ENCODE measurements around the gene ACP6.

ACP6 gene

DNA sequence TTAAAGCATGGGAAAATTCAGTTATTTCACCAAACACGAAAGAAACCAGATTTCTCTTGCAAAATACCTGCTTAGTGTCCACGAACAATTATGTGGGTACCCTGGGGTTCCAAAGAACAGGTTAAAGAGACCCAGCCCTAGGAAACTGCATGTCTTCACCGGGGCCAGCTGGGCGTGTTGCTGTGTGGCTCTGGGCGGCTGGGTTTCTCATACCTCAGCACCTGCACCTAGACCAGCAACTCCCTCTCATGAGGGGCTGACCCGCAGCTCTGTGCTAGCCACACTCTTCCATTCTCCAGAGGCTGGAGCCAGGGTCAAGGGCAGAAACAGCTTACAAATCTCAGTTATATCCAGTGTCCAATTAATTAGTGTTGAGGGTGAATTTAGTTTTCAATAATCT lies 40.3 kb downstream of the ACP6 start:
- no peaks in the 10 kb centered on the region for H3K27me3 ChIP-seq (ENCODE audit: control insufficient read depth, insufficient read depth, low read length)
- H3K9ac ChIP-seq (ENCODE audit: low read length): no peak overlapping the region
- no peaks in the 10 kb centered on the region for H3K4me1 ChIP-seq (ENCODE audit: control insufficient read depth, low read depth, low read length)
- H3K9me3 ChIP-seq (ENCODE audit: control insufficient read depth, low read depth, low read length): no peaks in the 10 kb centered on the region
- no peak overlapping the region for H3K27ac ChIP-seq (ENCODE audit: low read length)
- H3K4me3 ChIP-seq (ENCODE audit: low read length): no peak overlapping the region
- H3K36me3 ChIP-seq (ENCODE audit: control insufficient read depth, low read depth, low read length): peaks cover 10% of the 10 kb centered on the region

DNA sequence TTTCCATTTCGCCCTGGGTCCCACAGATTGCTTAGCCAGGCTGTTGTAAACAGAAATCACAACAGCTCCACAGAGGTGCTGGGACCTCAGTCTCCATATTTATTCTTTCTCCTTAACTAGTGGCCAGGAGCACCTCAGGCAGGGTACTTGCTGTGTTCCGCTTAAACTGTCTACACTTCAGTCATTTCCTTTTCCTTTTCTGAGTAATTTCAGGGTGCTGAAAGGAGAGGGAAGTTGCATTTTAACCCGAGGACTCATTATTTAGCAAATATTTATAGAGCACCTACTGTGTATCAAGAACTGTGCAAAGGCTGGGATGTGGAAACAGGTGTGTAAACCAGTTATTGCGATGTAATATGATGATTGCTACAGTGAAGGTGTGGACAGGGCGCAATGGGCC lies 41.9 kb downstream of the ACP6 start:
- Histone ChIP-seq H3K27me3 (ENCODE audit: control insufficient read depth, insufficient read depth, low read length) (no peaks in the 10 kb centered on the region), H3K4me3 (ENCODE audit: low read length) (no peak overlapping the region), H3K36me3 (ENCODE audit: control insufficient read depth, low read depth, low read length) (peaks cover 23% of the 10 kb centered on the region), H3K27ac (ENCODE audit: low read length) (no peak overlapping the region), H3K9ac (ENCODE audit: low read length) (no peak overlapping the region), H3K4me1 (ENCODE audit: control insufficient read depth, low read depth, low read length) (no peaks in the 10 kb centered on the region), H3K9me3 (ENCODE audit: control insufficient read depth, low read depth, low read length) (no peaks in the 10 kb centered on the region)

DNA sequence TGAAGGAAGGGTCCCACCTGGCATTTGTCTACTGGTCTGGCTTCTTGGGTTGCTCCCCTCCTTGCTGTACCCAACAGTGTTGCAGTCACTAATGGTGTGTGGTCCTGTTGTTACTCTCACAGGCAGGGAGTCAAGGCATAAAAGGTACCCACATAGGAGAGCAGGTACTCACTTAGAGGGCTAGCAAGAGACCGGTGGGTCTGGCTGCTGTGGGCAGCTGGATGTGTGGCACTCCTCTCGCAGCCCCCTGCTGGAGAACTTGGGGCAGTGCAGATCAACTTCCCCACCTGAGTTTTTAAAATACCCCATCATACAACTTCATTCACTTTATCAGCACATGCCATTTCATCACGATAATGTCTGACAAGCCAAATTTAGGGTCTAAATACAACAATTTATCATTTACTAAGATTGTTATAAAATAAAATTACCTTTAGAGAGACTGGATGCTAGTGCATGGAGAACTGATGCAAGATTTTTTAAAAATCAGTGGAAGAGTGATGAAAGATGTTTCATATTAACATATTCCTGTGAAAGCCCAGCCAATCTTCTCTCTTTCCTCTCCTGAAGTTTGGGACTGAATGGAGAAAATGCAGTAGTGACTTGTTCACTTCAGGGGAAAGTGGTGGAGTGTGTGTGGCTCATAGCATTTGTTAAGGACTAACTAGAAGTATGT lies 42.8 kb downstream of the ACP6 start:
- Histone ChIP-seq H3K27ac (ENCODE audit: low read length) (no peak overlapping the region), H3K36me3 (ENCODE audit: control insufficient read depth, low read depth, low read length) (peaks cover 32% of the 10 kb centered on the region), H3K4me1 (ENCODE audit: control insufficient read depth, low read depth, low read length) (no peaks in the 10 kb centered on the region), H3K9me3 (ENCODE audit: control insufficient read depth, low read depth, low read length) (no peaks in the 10 kb centered on the region), H3K4me3 (ENCODE audit: low read length) (no peak overlapping the region), H3K9ac (ENCODE audit: low read length) (no peak overlapping the region), H3K27me3 (ENCODE audit: control insufficient read depth, insufficient read depth, low read length) (no peaks in the 10 kb centered on the region)

DNA sequence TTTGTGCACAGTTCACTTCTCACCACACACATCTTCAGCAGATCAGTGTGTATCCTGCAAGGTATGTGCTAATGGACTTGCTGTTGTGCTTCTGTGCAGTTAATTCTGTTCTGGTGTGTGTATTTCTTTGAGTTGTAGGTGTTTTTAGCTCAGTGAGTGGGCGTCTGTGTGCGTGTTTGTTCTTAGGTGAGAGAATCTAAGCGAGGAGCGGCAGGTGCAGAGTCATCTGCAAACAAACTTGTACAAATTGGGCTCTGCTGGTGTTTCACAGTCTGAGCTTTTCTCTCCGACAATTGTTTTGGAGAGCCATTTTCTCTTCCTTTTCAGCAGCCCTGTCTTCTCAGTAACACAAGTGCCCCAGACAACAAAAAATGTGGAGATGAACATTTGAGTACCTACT lies 43.6 kb downstream of the ACP6 start:
- Histone ChIP-seq H3K36me3 (ENCODE audit: control insufficient read depth, low read depth, low read length) (peaks cover 40% of the 10 kb centered on the region), H3K4me1 (ENCODE audit: control insufficient read depth, low read depth, low read length) (no peaks in the 10 kb centered on the region), H3K4me3 (ENCODE audit: low read length) (no peak overlapping the region), H3K9me3 (ENCODE audit: control insufficient read depth, low read depth, low read length) (no peaks in the 10 kb centered on the region), H3K27ac (ENCODE audit: low read length) (no peak overlapping the region), H3K9ac (ENCODE audit: low read length) (no peak overlapping the region), H3K27me3 (ENCODE audit: control insufficient read depth, insufficient read depth, low read length) (no peaks in the 10 kb centered on the region)

DNA sequence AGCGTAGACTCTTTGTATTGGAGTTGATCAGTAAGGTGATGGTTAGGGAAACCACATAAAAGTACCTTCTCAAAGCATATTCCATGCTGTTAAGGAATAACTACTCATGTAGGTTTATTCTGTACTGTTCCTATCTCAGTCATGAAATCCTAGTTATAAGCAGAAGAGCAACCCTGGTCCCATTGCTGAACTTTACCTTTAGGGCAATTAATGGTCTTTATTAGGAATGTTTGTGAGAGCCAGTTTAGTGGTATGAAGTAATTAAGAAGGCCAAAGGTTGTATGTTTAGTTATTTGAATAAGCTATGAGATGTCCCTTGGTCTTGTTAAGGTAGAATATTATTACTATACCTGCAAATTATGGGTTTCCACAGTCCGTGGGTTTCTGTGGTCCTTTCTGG lies 44.0 kb downstream of the ACP6 start:
- no peak overlapping the region for H3K4me3 ChIP-seq (ENCODE audit: low read length)
- H3K4me1 ChIP-seq (ENCODE audit: control insufficient read depth, low read depth, low read length): no peaks in the 10 kb centered on the region
- no peaks in the 10 kb centered on the region for H3K9me3 ChIP-seq (ENCODE audit: control insufficient read depth, low read depth, low read length)
- H3K36me3 ChIP-seq (ENCODE audit: control insufficient read depth, low read depth, low read length): peaks cover 45% of the 10 kb centered on the region
- no peaks in the 10 kb centered on the region for H3K27me3 ChIP-seq (ENCODE audit: control insufficient read depth, insufficient read depth, low read length)
- H3K9ac ChIP-seq (ENCODE audit: low read length): no peak overlapping the region
- H3K27ac ChIP-seq (ENCODE audit: low read length): no peak overlapping the region

DNA sequence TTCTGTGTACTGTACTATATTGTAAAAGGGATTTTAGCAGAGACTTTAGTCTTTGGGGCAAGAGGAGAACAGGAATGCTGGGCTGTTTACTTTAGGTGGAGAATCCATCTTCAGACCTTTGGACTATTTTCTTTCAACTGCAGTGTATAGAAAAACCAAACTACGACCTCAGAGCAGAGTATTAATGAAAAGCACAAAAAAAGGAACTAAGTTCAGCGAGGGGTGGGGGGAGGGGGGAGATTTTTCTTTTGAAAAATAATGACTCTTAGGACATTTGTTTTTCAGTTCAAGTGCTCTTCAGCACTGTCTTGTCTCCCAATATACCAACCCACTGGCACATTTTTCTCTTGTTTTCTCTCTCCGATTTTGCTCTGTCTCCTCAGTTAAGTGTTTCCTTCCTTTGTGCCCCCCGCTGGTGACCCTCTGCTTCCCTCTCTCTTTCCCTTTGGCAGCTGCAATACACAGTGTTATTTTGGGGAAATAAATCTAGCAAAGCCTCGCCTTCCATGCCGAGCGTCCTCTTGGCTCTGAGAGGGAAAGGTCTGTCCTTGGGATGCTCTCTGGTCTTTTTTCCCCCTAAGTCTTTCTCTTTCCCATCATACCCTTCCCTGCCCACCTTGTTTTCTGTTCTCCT lies 44.8 kb downstream of the ACP6 start:
- H3K4me3 ChIP-seq (ENCODE audit: low read length): no peak overlapping the region
- H3K36me3 ChIP-seq (ENCODE audit: control insufficient read depth, low read depth, low read length): peaks cover 52% of the 10 kb centered on the region
- no peaks in the 10 kb centered on the region for H3K4me1 ChIP-seq (ENCODE audit: control insufficient read depth, low read depth, low read length)
- no peak overlapping the region for H3K27ac ChIP-seq (ENCODE audit: low read length)
- no peak overlapping the region for H3K9ac ChIP-seq (ENCODE audit: low read length)
- no peaks in the 10 kb centered on the region for H3K9me3 ChIP-seq (ENCODE audit: control insufficient read depth, low read depth, low read length)
- H3K27me3 ChIP-seq (ENCODE audit: control insufficient read depth, insufficient read depth, low read length): no peaks in the 10 kb centered on the region

DNA sequence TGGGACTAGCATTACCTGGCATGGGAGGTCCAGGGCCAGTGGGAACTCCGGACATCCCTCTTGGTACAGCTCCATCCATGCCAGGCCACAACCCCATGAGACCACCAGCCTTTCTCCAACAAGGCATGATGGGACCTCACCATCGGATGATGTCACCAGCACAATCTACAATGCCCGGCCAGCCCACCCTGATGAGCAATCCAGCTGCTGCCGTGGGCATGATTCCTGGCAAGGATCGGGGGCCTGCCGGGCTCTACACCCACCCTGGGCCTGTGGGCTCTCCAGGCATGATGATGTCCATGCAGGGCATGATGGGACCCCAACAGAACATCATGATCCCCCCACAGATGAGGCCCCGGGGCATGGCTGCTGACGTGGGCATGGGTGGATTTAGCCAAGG lies 45.8 kb downstream of the ACP6 start:
- H3K9ac ChIP-seq (ENCODE audit: low read length): no peak overlapping the region
- H3K4me1 ChIP-seq (ENCODE audit: control insufficient read depth, low read depth, low read length): no peaks in the 10 kb centered on the region
- H3K27me3 ChIP-seq (ENCODE audit: control insufficient read depth, insufficient read depth, low read length): no peaks in the 10 kb centered on the region
- H3K27ac ChIP-seq (ENCODE audit: low read length): no peak overlapping the region
- H3K4me3 ChIP-seq (ENCODE audit: low read length): no peak overlapping the region
- no peaks in the 10 kb centered on the region for H3K9me3 ChIP-seq (ENCODE audit: control insufficient read depth, low read depth, low read length)
- peaks cover 62% of the 10 kb centered on the region for H3K36me3 ChIP-seq (ENCODE audit: control insufficient read depth, low read depth, low read length)

DNA sequence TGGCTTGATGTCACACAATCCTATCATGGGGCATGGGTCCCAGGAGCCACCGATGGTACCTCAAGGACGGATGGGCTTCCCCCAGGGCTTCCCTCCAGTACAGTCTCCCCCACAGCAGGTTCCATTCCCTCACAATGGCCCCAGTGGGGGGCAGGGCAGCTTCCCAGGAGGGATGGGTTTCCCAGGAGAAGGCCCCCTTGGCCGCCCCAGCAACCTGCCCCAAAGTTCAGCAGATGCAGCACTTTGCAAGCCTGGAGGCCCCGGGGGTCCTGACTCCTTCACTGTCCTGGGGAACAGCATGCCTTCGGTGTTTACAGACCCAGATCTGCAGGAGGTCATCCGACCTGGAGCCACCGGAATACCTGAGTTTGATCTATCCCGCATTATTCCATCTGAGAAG lies 46.3 kb downstream of the ACP6 start:
- Histone ChIP-seq H3K27me3 (ENCODE audit: control insufficient read depth, insufficient read depth, low read length) (no peaks in the 10 kb centered on the region), H3K4me3 (ENCODE audit: low read length) (no peak overlapping the region), H3K9ac (ENCODE audit: low read length) (no peak overlapping the region), H3K36me3 (ENCODE audit: control insufficient read depth, low read depth, low read length) (peaks cover 67% of the 10 kb centered on the region), H3K9me3 (ENCODE audit: control insufficient read depth, low read depth, low read length) (no peaks in the 10 kb centered on the region), H3K4me1 (ENCODE audit: control insufficient read depth, low read depth, low read length) (no peaks in the 10 kb centered on the region), H3K27ac (ENCODE audit: low read length) (no peak overlapping the region)

DNA sequence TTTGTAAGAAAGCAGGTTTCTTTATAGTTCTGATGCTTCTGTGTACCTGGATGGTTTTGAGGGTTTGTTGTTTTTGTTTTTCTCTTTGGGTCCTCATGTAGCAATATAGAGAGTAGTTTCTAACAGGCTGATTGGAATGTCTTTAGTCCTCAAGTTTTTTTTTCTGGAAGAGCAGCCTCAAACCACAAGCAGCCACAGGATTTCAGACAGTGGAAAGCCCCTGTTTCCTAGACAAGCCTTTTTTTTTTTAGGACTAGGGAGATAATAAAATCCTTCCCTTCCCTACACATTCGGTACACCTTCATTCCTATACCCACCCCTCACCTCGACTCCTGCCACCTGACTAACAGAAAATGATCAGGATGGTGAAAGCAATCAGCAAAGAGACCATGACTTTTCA lies 47.6 kb downstream of the ACP6 start:
- no peak overlapping the region for H3K9ac ChIP-seq (ENCODE audit: low read length)
- peaks cover 80% of the 10 kb centered on the region for H3K36me3 ChIP-seq (ENCODE audit: control insufficient read depth, low read depth, low read length)
- no peaks in the 10 kb centered on the region for H3K4me1 ChIP-seq (ENCODE audit: control insufficient read depth, low read depth, low read length)
- H3K27ac ChIP-seq (ENCODE audit: low read length): no peak overlapping the region
- H3K27me3 ChIP-seq (ENCODE audit: control insufficient read depth, insufficient read depth, low read length): no peaks in the 10 kb centered on the region
- no peak overlapping the region for H3K4me3 ChIP-seq (ENCODE audit: low read length)
- H3K9me3 ChIP-seq (ENCODE audit: control insufficient read depth, low read depth, low read length): no peaks in the 10 kb centered on the region

DNA sequence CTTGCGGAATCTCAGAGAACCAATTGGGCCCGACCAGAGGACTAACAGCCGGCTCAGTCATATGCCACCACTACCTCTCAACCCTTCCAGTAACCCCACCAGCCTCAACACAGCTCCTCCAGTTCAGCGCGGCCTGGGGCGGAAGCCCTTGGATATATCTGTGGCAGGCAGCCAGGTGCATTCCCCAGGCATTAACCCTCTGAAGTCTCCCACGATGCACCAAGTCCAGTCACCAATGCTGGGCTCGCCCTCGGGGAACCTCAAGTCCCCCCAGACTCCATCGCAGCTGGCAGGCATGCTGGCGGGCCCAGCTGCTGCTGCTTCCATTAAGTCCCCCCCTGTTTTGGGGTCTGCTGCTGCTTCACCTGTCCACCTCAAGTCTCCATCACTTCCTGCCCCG lies 49.8 kb downstream of the ACP6 start:
- no peaks in the 10 kb centered on the region for H3K4me1 ChIP-seq (ENCODE audit: control insufficient read depth, low read depth, low read length)
- H3K36me3 ChIP-seq (ENCODE audit: control insufficient read depth, low read depth, low read length): peaks cover 90% of the 10 kb centered on the region
- H3K27ac ChIP-seq (ENCODE audit: low read length): no peak overlapping the region
- H3K9ac ChIP-seq (ENCODE audit: low read length): no peak overlapping the region
- H3K4me3 ChIP-seq (ENCODE audit: low read length): no peak overlapping the region
- H3K9me3 ChIP-seq (ENCODE audit: control insufficient read depth, low read depth, low read length): no peaks in the 10 kb centered on the region
- no peaks in the 10 kb centered on the region for H3K27me3 ChIP-seq (ENCODE audit: control insufficient read depth, insufficient read depth, low read length)

DNA sequence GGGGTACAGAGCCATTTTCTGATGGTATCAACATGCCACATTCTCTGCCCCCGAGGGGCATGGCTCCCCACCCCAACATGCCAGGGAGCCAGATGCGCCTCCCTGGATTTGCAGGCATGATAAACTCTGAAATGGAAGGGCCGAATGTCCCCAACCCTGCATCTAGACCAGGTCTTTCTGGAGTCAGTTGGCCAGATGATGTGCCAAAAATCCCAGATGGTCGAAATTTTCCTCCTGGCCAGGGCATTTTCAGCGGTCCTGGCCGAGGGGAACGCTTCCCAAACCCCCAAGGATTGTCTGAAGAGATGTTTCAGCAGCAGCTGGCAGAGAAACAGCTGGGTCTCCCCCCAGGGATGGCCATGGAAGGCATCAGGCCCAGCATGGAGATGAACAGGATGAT lies 50.6 kb downstream of the ACP6 start:
- Histone ChIP-seq H3K9me3 (ENCODE audit: control insufficient read depth, low read depth, low read length) (no peaks in the 10 kb centered on the region), H3K27me3 (ENCODE audit: control insufficient read depth, insufficient read depth, low read length) (no peaks in the 10 kb centered on the region), H3K27ac (ENCODE audit: low read length) (no peak overlapping the region), H3K4me1 (ENCODE audit: control insufficient read depth, low read depth, low read length) (no peaks in the 10 kb centered on the region), H3K36me3 (ENCODE audit: control insufficient read depth, low read depth, low read length) (peaks cover 94% of the 10 kb centered on the region), H3K9ac (ENCODE audit: low read length) (no peak overlapping the region), H3K4me3 (ENCODE audit: low read length) (no peak overlapping the region)

DNA sequence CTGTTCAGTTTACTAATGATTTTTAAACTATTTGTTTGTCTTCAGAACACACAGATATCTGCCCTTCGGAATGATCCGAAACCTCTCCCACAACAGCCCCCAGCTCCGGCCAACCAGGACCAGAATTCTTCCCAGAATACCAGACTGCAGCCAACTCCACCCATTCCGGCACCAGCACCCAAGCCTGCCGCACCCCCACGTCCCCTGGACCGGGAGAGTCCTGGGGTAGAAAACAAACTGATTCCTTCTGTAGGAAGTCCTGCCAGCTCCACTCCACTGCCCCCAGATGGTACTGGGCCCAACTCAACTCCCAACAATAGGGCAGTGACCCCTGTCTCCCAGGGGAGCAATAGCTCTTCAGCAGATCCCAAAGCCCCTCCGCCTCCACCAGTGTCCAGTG lies 51.6 kb downstream of the ACP6 start:
- Histone ChIP-seq H3K9me3 (ENCODE audit: control insufficient read depth, low read depth, low read length) (no peaks in the 10 kb centered on the region), H3K27me3 (ENCODE audit: control insufficient read depth, insufficient read depth, low read length) (no peaks in the 10 kb centered on the region), H3K36me3 (ENCODE audit: control insufficient read depth, low read depth, low read length) (peaks cover 91% of the 10 kb centered on the region), H3K4me1 (ENCODE audit: control insufficient read depth, low read depth, low read length) (no peaks in the 10 kb centered on the region), H3K4me3 (ENCODE audit: low read length) (no peak overlapping the region), H3K9ac (ENCODE audit: low read length) (no peak overlapping the region), H3K27ac (ENCODE audit: low read length) (no peak overlapping the region)
